GM15510 (cell line): ENCODE results near the gene SYNGR3.
A peak's percentile ranks its signal among the peaks of the same experiment; 100 is the strongest.

Experiments used
- POLR2A ChIP-seq: IDR thresholded peaks from 3 replicates; pipeline ENCODE4 v1.6.1; 2011; ENCODE audit warnings: borderline replicate concordance; ENCODE audit not compliant: insufficient read length; ENCODE audit errors: extremely low read depth

The SYNGR3 gene

GRCh38 chr16:1981398-1981836, 8.4 kb upstream of the SYNGR3 start, which contains the start of gene NOXO1:
TSS of gene NOXO1 (minus strand) at chr16:1981469. CDS start at chr16:1981179, 290 bp downstream.
- TF ChIP-seq POLR2A: no peak

GRCh38 chr16:1982013-1982433, 7.7 kb upstream of the SYNGR3 start:
- no peak for TF ChIP-seq POLR2A

GRCh38 chr16:1982991-1983543, 6.7 kb upstream of the SYNGR3 start:
- TF ChIP-seq POLR2A: no peak

- TF ChIP-seq POLR2A: peak; percentile 96
These were observed 6.0 kb upstream of the SYNGR3 start, which contains the start of gene GFER for GRCh38 chr16:1983544-1984346. TSS of gene GFER (plus strand) at chr16:1984193. CDS start at chr16:1984219, 26 bp downstream.

- TF ChIP-seq POLR2A: no peak
These were observed 5.2 kb upstream of the SYNGR3 start for GRCh38 chr16:1984347-1985225.

- TF ChIP-seq POLR2A: no peak
These were observed 4.2 kb upstream of the SYNGR3 start for GRCh38 chr16:1985466-1986150.

GRCh38 chr16:1987198-1987597, 2.6 kb upstream of the SYNGR3 start:
- TF ChIP-seq POLR2A: no peak

GRCh38 chr16:1990101-1990350, 256 bp downstream of the SYNGR3 start:
- no peak for TF ChIP-seq POLR2A

GRCh38 chr16:1990351-1991134, 773 bp downstream of the SYNGR3 start:
- TF ChIP-seq POLR2A: peak; percentile 15

GRCh38 chr16:1991135-1991551, 1.4 kb downstream of the SYNGR3 start:
- TF ChIP-seq POLR2A: peak; percentile 51

GRCh38 chr16:1991588-1991947, 1.8 kb downstream of the SYNGR3 start:
- TF ChIP-seq POLR2A: no peak

GRCh38 chr16:1991948-1992703, 2.4 kb downstream of the SYNGR3 start:
- peak; percentile 76 for TF ChIP-seq POLR2A

GRCh38 chr16:1992704-1993317, 3.0 kb downstream of the SYNGR3 start:
- TF ChIP-seq POLR2A: no peak

- TF ChIP-seq POLR2A: no peak
These were observed 4.0 kb downstream of the SYNGR3 start for GRCh38 chr16:1993731-1994131.
